Mucosa of stomach (tissue), 1 donor: Measurements from ENCODE around the gene IMMT.
"Not testable (repeated sequence)": the region's sequence is repeated elsewhere in the genome, so short reads cannot be mapped to it uniquely, and the experiment has no call there.

Source experiments
- H3K27me3 ChIP-seq: one replicate; pipeline ENCODE4 v1.7.0; 2013; ENCODE audit warnings: mild to moderate bottlenecking, low read length; ENCODE audit not compliant: control insufficient read depth, insufficient read depth
- H3K36me3 ChIP-seq: one replicate; pipeline ENCODE4 v1.7.0; 2013; ENCODE audit warnings: low read length; ENCODE audit not compliant: control insufficient read depth, insufficient read depth
- H3K4me1 ChIP-seq: one replicate; pipeline ENCODE4 v1.7.0; 2013; ENCODE audit warnings: mild to moderate bottlenecking, low read length; ENCODE audit not compliant: control insufficient read depth, insufficient read depth
- H3K4me3 ChIP-seq: one replicate; pipeline ENCODE4 v1.7.0; 2013; ENCODE audit warnings: low read length
- H3K9ac ChIP-seq: one replicate; pipeline ENCODE4 v1.7.0; 2013; ENCODE audit warnings: mild to moderate bottlenecking, low read length, moderate library complexity
- H3K9me3 ChIP-seq: one replicate; pipeline ENCODE4 v1.7.0; 2013; ENCODE audit warnings: mild to moderate bottlenecking, low read length, moderate library complexity; ENCODE audit not compliant: control insufficient read depth
- donor health status: Pancreatic carcinoma.

The IMMT gene

GRCh38 chr2:86234563-86235131 lies 39.4 kb upstream of the IMMT start:
- no peaks in the 10 kb centered on the region for H3K27me3 ChIP-seq
- no peaks in the 10 kb centered on the region for H3K4me1 ChIP-seq
- no peak overlapping the region for H3K9ac ChIP-seq
- no peak overlapping the region for H3K4me3 ChIP-seq
- no peaks in the 10 kb centered on the region for H3K9me3 ChIP-seq
- H3K36me3 ChIP-seq = no peaks in the 10 kb centered on the region

GRCh38 chr2:86233436-86233835 lies 38.2 kb upstream of the IMMT start:
- H3K9me3 ChIP-seq = no peaks in the 10 kb centered on the region
- no peaks in the 10 kb centered on the region for H3K36me3 ChIP-seq
- H3K4me1 ChIP-seq = no peaks in the 10 kb centered on the region
- no peak overlapping the region for H3K9ac ChIP-seq
- no peak overlapping the region for H3K4me3 ChIP-seq
- no peaks in the 10 kb centered on the region for H3K27me3 ChIP-seq

- Histone ChIP-seq H3K36me3 (no peaks in the 10 kb centered on the region), H3K27me3 (no peaks in the 10 kb centered on the region), H3K4me1 (no peaks in the 10 kb centered on the region), H3K9ac (no peak overlapping the region), H3K9me3 (no peaks in the 10 kb centered on the region), H3K4me3 (no peak overlapping the region)
These were observed 37.6 kb upstream of the IMMT start for GRCh38 chr2:86232910-86233309.

GRCh38 chr2:86232373-86232784 lies 37.1 kb upstream of the IMMT start:
- H3K4me3 ChIP-seq = no peak overlapping the region
- no peaks in the 10 kb centered on the region for H3K27me3 ChIP-seq
- no peak overlapping the region for H3K9ac ChIP-seq
- H3K9me3 ChIP-seq = no peaks in the 10 kb centered on the region
- H3K4me1 ChIP-seq = no peaks in the 10 kb centered on the region
- no peaks in the 10 kb centered on the region for H3K36me3 ChIP-seq

GRCh38 chr2:86231680-86232372 lies 36.6 kb upstream of the IMMT start:
- Histone ChIP-seq H3K9me3 (no peaks in the 10 kb centered on the region), H3K4me3 (no peak overlapping the region), H3K36me3 (no peaks in the 10 kb centered on the region), H3K4me1 (no peaks in the 10 kb centered on the region), H3K27me3 (no peaks in the 10 kb centered on the region), H3K9ac (no peak overlapping the region)

- no peaks in the 10 kb centered on the region for H3K27me3 ChIP-seq
- H3K36me3 ChIP-seq = no peaks in the 10 kb centered on the region
- no peaks in the 10 kb centered on the region for H3K4me1 ChIP-seq
- H3K9ac ChIP-seq = no peak overlapping the region
- H3K4me3 ChIP-seq = no peak overlapping the region
- no peaks in the 10 kb centered on the region for H3K9me3 ChIP-seq
These were observed 35.7 kb upstream of the IMMT start for GRCh38 chr2:86230961-86231360.

GRCh38 chr2:86229221-86229620 lies 34.0 kb upstream of the IMMT start:
- Histone ChIP-seq H3K4me3 (no peak overlapping the region), H3K9ac (no peak overlapping the region), H3K27me3 (no peaks in the 10 kb centered on the region), H3K9me3 (no peaks in the 10 kb centered on the region), H3K36me3 (no peaks in the 10 kb centered on the region), H3K4me1 (no peaks in the 10 kb centered on the region)

GRCh38 chr2:86228574-86228973 lies 33.3 kb upstream of the IMMT start:
- not testable (repeated sequence) for H3K9me3 ChIP-seq, H3K27me3 ChIP-seq, H3K9ac ChIP-seq, H3K4me1 ChIP-seq, H3K36me3 ChIP-seq, H3K4me3 ChIP-seq

- H3K4me3 ChIP-seq = no peak overlapping the region
- H3K9me3 ChIP-seq = no peaks in the 10 kb centered on the region
- no peak overlapping the region for H3K9ac ChIP-seq
- no peaks in the 10 kb centered on the region for H3K27me3 ChIP-seq
- no peaks in the 10 kb centered on the region for H3K36me3 ChIP-seq
- H3K4me1 ChIP-seq = peaks cover 4% of the 10 kb centered on the region
These were observed 32.4 kb upstream of the IMMT start for GRCh38 chr2:86227685-86228084.

- no peaks in the 10 kb centered on the region for H3K27me3 ChIP-seq
- no peak overlapping the region for H3K9ac ChIP-seq
- H3K4me3 ChIP-seq = no peak overlapping the region
- H3K9me3 ChIP-seq = no peaks in the 10 kb centered on the region
- no peaks in the 10 kb centered on the region for H3K36me3 ChIP-seq
- H3K4me1 ChIP-seq = peaks cover 10% of the 10 kb centered on the region
These were observed 31.6 kb upstream of the IMMT start for GRCh38 chr2:86226636-86227520.

GRCh38 chr2:86226070-86226469 lies 30.8 kb upstream of the IMMT start:
- Histone ChIP-seq H3K4me3 (no peak overlapping the region), H3K4me1 (peaks cover 10% of the 10 kb centered on the region), H3K36me3 (no peaks in the 10 kb centered on the region), H3K9ac (no peak overlapping the region), H3K27me3 (no peaks in the 10 kb centered on the region), H3K9me3 (no peaks in the 10 kb centered on the region)

GRCh38 chr2:86225581-86225980 lies 30.3 kb upstream of the IMMT start:
- H3K4me1 ChIP-seq = peaks cover 10% of the 10 kb centered on the region

More at GRCh38 chr2:86225581-86225980, 30.3 kb upstream of the IMMT start:
- Histone ChIP-seq H3K36me3 (no peaks in the 10 kb centered on the region), H3K27me3 (no peaks in the 10 kb centered on the region), H3K4me3 (no peak overlapping the region), H3K9ac (no peak overlapping the region), H3K9me3 (no peaks in the 10 kb centered on the region)
